Esophagus squamous epithelium (tissue), 5 donors: ENCODE measurements around the gene FAM107B. TPM values are rescaled to one million over a fixed set of nuclear protein-coding genes. Genes with fewer than 3 reads are reported as not detected.
A peak's percentile ranks its signal among the peaks of the same experiment; 100 is the strongest.
"Not testable (repeated sequence)": the region's sequence is repeated elsewhere in the genome, so short reads cannot be mapped to it uniquely, and the experiment has no call there.

Experiments used
- DNase-seq: peaks from one replicate; lab custom pipeline; 2025; lab: John Stamatoyannopoulos, UW
- H3K27ac ChIP-seq, 4 donors: fragments of 200-600 bp; sonication (generic); one replicate each; pipeline ENCODE4 v1.5.1; 2016 to 2019; ENCODE audit warnings: mild to moderate bottlenecking in 1 of 4
- H3K27me3 ChIP-seq, 4 donors: fragments of 200-600 bp; sonication (generic); 1 replicate in 3 of 4; 2 replicates in 1 of 4; pipeline versions ENCODE4 v1.5.1 to v1.6.0; 2017 to 2021; ENCODE audit warnings: antibody characterized with exemption in 1 of 4
- H3K36me3 ChIP-seq, 3 donors: fragments of 200-600 bp; sonication (generic); one replicate each; pipeline ENCODE4 v1.5.1; 2016 to 2019
- H3K4me1 ChIP-seq, 3 donors: fragments of 200-600 bp; sonication (generic); one replicate each; pipeline ENCODE4 v1.5.1; 2017 to 2019
- H3K4me3 ChIP-seq, 4 donors: fragments of 200-600 bp; sonication (generic); 1 replicate in 3 of 4; 2 replicates in 1 of 4; pipeline ENCODE4 v1.5.1; 2016 to 2019; ENCODE audit warnings: mild to moderate bottlenecking in 2 of 4, moderate library complexity in 1 of 4
- H3K9me3 ChIP-seq, 3 donors: fragments of 200-600 bp; sonication (generic); one replicate each; pipeline ENCODE4 v1.5.1; 2016 to 2019
- CTCF ChIP-seq, 6 experiments: fragments of 450-650 bp in 4 of 6; fragments of 200-600 bp in 2 of 6; sonication (generic) in 2 of 6; IDR thresholded peaks; one replicate each; pipeline ENCODE4 v1.5.1; 2016 to 2019; ENCODE audit warnings: antibody characterized with exemption in 6 of 6, mild to moderate bottlenecking in 4 of 6, moderate library complexity in 4 of 6
- POLR2A ChIP-seq, 4 donors: fragments of 450-650 bp; IDR thresholded peaks; one replicate each; pipeline ENCODE4 v1.6.1; 2017; ENCODE audit warnings: antibody characterized with exemption in 4 of 4, mild to moderate bottlenecking in 4 of 4, moderate library complexity in 3 of 4
- WGBS, 2 donors: methylation state at CpG; one replicate each; pipeline ENCODE4 v1.1.5; 2018; 5-methylcytosine and 5-hydroxymethylcytosine counted together
- intact Hi-C: fragments of 100-400 bp; cut with DNase I; formaldehyde crosslinking; loops from one replicate; pipeline ENCODE4 v1.15.0; 2022
- total RNA-seq, 4 donors: library from RNA; depleted of rRNA; stranded (reverse); fragments of >200 nt; gene quantifications; one replicate each; pipeline ENCODE4 v1.1.0, GENCODE V29; 2016
- donor health status: DM: yes; HTN: yes; CAD: no.

Gene FAM107B
- total RNA-seq, 4 donors from 2014 or later: 6.7 to 17.0 (median 12.9) TPM

DNA sequence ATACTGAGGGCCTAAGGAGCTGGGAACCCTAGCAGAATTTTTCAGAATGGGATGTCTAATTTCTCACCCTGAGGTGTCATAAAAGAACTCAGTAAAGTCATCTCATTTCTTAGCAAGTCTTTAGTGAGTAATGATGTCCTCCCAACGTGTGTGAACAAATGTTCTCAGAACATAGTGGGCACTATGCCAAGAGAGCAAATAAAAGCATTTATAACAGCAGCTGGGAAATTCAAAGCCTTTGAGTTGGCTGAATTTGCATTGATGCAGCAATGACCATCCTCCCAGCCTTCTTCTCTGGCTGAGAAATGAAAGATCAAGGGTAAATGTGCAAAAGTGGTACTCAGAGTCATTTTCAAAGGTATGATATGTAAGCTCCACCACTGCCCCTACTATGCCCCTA, 109.4 kb downstream of the FAM107B start:
- no peak overlapping the region for H3K4me3 ChIP-seq
- intact Hi-C loops: no loop called here
- H3K27me3 ChIP-seq: no peaks in the 10 kb centered on the region
- TF ChIP-seq POLR2A (IDR thresholded peaks at IDR 0.05): no peak
- no peak for TF ChIP-seq CTCF (IDR thresholded peaks at IDR 0.05)
- H3K4me1 ChIP-seq: peaks cover 0 to 16% (median 12%) of the 10 kb centered on the region in 3 donors
- peak overlapping the region in 1 of 4 donors; percentile 10 for H3K27ac ChIP-seq
- no peaks in the 10 kb centered on the region for H3K9me3 ChIP-seq
- DNase-seq: no peak
- WGBS, 2 donors: 0 to 11% methylated on average over 1 of the region's 1 CpG
- H3K36me3 ChIP-seq: no peaks in the 10 kb centered on the region

GRCh38 chr10:14664345-14664744, 110.4 kb downstream of the FAM107B start:
- no peak overlapping the region for H3K27ac ChIP-seq
- 77 to 81% methylated on average over 1 of the region's 1 CpG for WGBS, 2 donors
- TF ChIP-seq CTCF (IDR thresholded peaks at IDR 0.05): no peak
- TF ChIP-seq POLR2A (IDR thresholded peaks at IDR 0.05): no peak
- no peaks in the 10 kb centered on the region for H3K27me3 ChIP-seq
- H3K9me3 ChIP-seq: no peaks in the 10 kb centered on the region
- no peak for DNase-seq
- no peak overlapping the region for H3K4me3 ChIP-seq
- intact Hi-C loops: no loop called here
- H3K4me1 ChIP-seq: peaks cover 0 to 12% (median 12%) of the 10 kb centered on the region in 3 donors
- H3K36me3 ChIP-seq: no peaks in the 10 kb centered on the region

GRCh38 chr10:14661818-14662217, 112.9 kb downstream of the FAM107B start:
- peaks cover 16 to 36% (median 27%) of the 10 kb centered on the region in 3 donors for H3K4me1 ChIP-seq
- no peak overlapping the region for H3K4me3 ChIP-seq
- TF ChIP-seq POLR2A (IDR thresholded peaks at IDR 0.05): no peak
- no peak for TF ChIP-seq CTCF (IDR thresholded peaks at IDR 0.05)
- no peak overlapping the region for H3K27ac ChIP-seq
- H3K9me3 ChIP-seq: no peaks in the 10 kb centered on the region
- intact Hi-C loops: no loop called here
- WGBS, 2 donors: 70 to 80% methylated on average over 3 of the region's 3 CpGs
- H3K36me3 ChIP-seq: no peaks in the 10 kb centered on the region
- H3K27me3 ChIP-seq: no peaks in the 10 kb centered on the region
- DNase-seq: no peak

DNA sequence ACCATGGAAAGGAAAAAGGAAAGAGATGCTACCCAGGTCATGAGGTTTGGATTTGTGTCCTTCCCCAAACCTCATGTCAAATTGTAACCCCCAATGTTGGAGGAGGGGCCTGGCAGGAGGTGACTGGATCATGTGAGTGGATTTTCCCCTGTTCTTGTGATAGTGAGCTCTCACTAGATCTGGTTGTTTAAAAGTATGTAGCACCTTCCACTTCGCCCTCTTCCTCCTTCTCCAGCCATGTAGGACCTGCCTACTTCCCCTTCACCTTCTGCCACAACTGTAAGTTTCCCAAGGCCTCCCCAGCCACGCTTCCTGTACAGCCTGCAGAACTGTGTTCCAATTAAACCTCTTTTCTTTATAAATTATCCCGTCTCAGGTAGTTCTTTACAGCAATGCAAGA, 113.9 kb downstream of the FAM107B start:
- WGBS, 2 donors: 82 to 91% methylated on average over 3 of the region's 3 CpGs
- peaks cover 16 to 38% (median 27%) of the 10 kb centered on the region in 3 donors for H3K4me1 ChIP-seq
- DNase-seq: no peak
- intact Hi-C loops: no loop called here
- no peak overlapping the region for H3K27ac ChIP-seq
- no peaks in the 10 kb centered on the region for H3K36me3 ChIP-seq
- TF ChIP-seq CTCF (IDR thresholded peaks at IDR 0.05) (no peak), POLR2A (IDR thresholded peaks at IDR 0.05) (no peak)
- H3K27me3 ChIP-seq: no peaks in the 10 kb centered on the region
- no peaks in the 10 kb centered on the region for H3K9me3 ChIP-seq
- no peak overlapping the region for H3K4me3 ChIP-seq

GRCh38 chr10:14659626-14660196, 115.0 kb downstream of the FAM107B start:
- no peak for DNase-seq
- no peak for TF ChIP-seq POLR2A (IDR thresholded peaks at IDR 0.05)
- TF ChIP-seq CTCF (IDR thresholded peaks at IDR 0.05): no peak
- Histone ChIP-seq H3K9me3 (no peaks in the 10 kb centered on the region), H3K27me3 (no peaks in the 10 kb centered on the region), H3K36me3 (no peaks in the 10 kb centered on the region), H3K4me3 (no peak overlapping the region), H3K27ac (peak overlapping the region in 1 of 4 donors; percentile 51), H3K4me1 (peaks cover 16 to 31% (median 18%) of the 10 kb centered on the region in 3 donors)
- intact Hi-C loops: no loop called here
- 72 to 82% methylated on average over 6 to 7 of the region's 7 CpGs for WGBS, 2 donors

- peaks cover 16 to 36% (median 18%) of the 10 kb centered on the region in 3 donors for H3K4me1 ChIP-seq
- peak overlapping the region in 3 of 4 donors; percentile 15 to 57 (median 51) for H3K27ac ChIP-seq
- intact Hi-C loops, DNase-seq, H3K9me3 ChIP-seq, H3K27me3 ChIP-seq, H3K36me3 ChIP-seq, H3K4me3 ChIP-seq: not testable (repeated sequence)
- WGBS, 2 donors: 85 to 100% methylated on average over 5 to 6 of the region's 6 CpGs
Measured at GRCh38 chr10:14659137-14659536, 115.6 kb downstream of the FAM107B start.
